Peyer's patch (tissue), 4 donors: ENCODE data around the gene KCNC3. TPM values are rescaled to one million over a fixed set of nuclear protein-coding genes. Genes with fewer than 3 reads are reported as not detected.

Experiments used
- DNase-seq, 3 donors: peaks; one replicate each; pipeline ENCODE4 v3.0.0-alpha.2; 2017 to 2019
- H3K27ac ChIP-seq, 4 donors: fragments of 200-600 bp; sonication (generic); one replicate each; pipeline ENCODE4 v1.5.1; 2016 to 2019
- H3K27me3 ChIP-seq, 2 donors: fragments of 200-600 bp; sonication (generic); one replicate each; pipeline ENCODE4 v1.5.1; 2019
- H3K36me3 ChIP-seq, 3 donors: fragments of 200-600 bp; sonication (generic); one replicate each; pipeline ENCODE4 v1.5.1; 2016 to 2019
- H3K4me1 ChIP-seq, 4 donors: fragments of 200-600 bp; sonication (generic); one replicate each; pipeline ENCODE4 v1.5.1; 2016 to 2019
- H3K4me3 ChIP-seq, 4 donors: fragments of 200-600 bp; sonication (generic); 1 replicate in 3 of 4; 2 replicates in 1 of 4; pipeline ENCODE4 v1.5.1; 2016 to 2019; ENCODE audit warnings: mild to moderate bottlenecking in 1 of 4
- H3K9me3 ChIP-seq, 4 donors: fragments of 200-600 bp; sonication (generic); one replicate each; pipeline ENCODE4 v1.5.1; 2016 to 2019; ENCODE audit warnings: mild to moderate bottlenecking in 1 of 4
- POLR2A ChIP-seq, 2 donors: fragments of 450-650 bp; IDR thresholded peaks; one replicate each; pipeline ENCODE4 v1.5.1; 2017; ENCODE audit warnings: antibody characterized with exemption in 2 of 2, mild to moderate bottlenecking in 2 of 2, moderate library complexity in 2 of 2
- total RNA-seq, 4 donors: library from RNA; depleted of rRNA; stranded (reverse); fragments of >200 nt; gene quantifications; one replicate each; pipeline ENCODE4 v1.1.0, GENCODE V29; 2016
- TF ChIP-seq, protein P1 (sequence below), 6 experiments: fragments of 450-650 bp in 4 of 6; fragments of 200-600 bp in 2 of 6; sonication (generic) in 1 of 6; IDR thresholded peaks; one replicate each; pipeline ENCODE4 v1.5.1; 2017 to 2019; ENCODE audit warnings: antibody characterized with exemption in 6 of 6, mild to moderate bottlenecking in 3 of 6, moderate library complexity in 1 of 6

The KCNC3 gene
- total RNA-seq, 4 donors from 2014 or later: 0.18 to 3.3 (median 1.1) TPM

DNA sequence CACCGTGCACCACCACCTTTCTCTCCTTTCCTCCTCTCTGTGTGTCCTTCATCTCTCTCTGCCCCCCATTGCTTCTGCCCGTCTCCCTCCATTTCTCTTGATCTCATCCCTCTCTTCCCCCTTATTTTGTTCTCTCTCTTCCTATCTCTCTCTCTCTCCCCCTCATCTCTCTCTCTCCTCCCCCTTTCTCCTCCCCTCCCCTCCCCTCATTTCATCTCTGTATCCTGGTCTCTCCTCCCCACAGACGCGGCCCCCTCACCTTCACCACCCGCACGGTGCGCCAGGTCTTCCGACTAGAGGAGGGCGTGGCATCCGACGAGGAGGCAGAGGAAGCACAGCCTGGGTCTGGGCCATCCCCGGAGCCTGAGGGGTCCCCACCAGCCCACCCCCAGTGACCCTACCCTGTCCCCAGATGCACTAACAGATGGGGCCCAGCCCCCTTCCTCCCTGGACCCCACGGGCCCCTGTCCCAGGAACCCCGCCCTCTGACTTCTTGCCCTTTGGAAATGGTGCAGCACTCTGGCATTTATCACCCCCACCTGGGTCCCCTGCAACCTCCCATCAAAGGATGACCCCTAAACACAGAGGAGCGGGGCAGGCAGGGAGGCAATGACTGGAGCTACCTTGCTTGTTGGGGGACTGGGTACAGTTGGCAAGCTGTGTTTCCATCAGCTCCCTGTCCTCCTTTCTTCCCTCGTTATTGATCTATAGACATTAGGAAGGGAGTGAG lies 19.6 kb downstream of the KCNC3 start:
- Histone ChIP-seq H3K27ac (no peak overlapping the region), H3K27me3 (no peaks in the 10 kb centered on the region), H3K4me3 (no peak overlapping the region), H3K36me3 (peaks cover 0 to 42% (median 0%) of the 10 kb centered on the region in 3 donors), H3K4me1 (no peaks in the 10 kb centered on the region), H3K9me3 (peaks cover 0 to 4% (median 0%) of the 10 kb centered on the region in 4 donors)
- no peak for TF ChIP-seq POLR2A (IDR thresholded peaks at IDR 0.05)
- TF ChIP-seq, protein P1, sequence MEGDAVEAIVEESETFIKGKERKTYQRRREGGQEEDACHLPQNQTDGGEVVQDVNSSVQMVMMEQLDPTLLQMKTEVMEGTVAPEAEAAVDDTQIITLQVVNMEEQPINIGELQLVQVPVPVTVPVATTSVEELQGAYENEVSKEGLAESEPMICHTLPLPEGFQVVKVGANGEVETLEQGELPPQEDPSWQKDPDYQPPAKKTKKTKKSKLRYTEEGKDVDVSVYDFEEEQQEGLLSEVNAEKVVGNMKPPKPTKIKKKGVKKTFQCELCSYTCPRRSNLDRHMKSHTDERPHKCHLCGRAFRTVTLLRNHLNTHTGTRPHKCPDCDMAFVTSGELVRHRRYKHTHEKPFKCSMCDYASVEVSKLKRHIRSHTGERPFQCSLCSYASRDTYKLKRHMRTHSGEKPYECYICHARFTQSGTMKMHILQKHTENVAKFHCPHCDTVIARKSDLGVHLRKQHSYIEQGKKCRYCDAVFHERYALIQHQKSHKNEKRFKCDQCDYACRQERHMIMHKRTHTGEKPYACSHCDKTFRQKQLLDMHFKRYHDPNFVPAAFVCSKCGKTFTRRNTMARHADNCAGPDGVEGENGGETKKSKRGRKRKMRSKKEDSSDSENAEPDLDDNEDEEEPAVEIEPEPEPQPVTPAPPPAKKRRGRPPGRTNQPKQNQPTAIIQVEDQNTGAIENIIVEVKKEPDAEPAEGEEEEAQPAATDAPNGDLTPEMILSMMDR (IDR thresholded peaks at IDR 0.05): no peak
- no peak for DNase-seq

DNA sequence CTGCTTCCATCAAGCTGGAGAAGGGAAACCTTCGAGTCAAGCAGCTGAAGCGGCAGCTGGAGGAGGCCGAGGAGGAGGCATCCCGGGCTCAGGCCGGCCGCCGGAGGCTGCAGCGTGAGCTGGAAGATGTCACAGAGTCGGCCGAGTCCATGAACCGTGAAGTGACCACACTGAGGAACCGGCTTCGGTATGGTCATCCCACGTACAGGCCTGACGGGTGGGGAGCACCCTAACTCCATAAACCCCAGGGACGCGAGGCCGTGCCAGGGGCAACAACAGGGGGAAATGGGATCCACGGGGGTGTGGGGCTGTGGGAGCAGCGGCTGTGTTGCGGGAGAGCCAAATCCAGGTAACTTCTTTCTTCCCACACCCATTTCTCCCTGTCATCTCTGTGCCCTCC lies 20.2 kb downstream of the KCNC3 start:
- Histone ChIP-seq H3K4me3 (no peak overlapping the region), H3K27ac (no peak overlapping the region), H3K27me3 (no peaks in the 10 kb centered on the region), H3K36me3 (peaks cover 0 to 47% (median 0%) of the 10 kb centered on the region in 3 donors), H3K4me1 (no peaks in the 10 kb centered on the region), H3K9me3 (peaks cover 0 to under 1% (median 0%) of the 10 kb centered on the region in 4 donors)
- TF ChIP-seq POLR2A (IDR thresholded peaks at IDR 0.05): no peak
- TF ChIP-seq, protein P1 (IDR thresholded peaks at IDR 0.05): no peak
- no peak for DNase-seq

DNA sequence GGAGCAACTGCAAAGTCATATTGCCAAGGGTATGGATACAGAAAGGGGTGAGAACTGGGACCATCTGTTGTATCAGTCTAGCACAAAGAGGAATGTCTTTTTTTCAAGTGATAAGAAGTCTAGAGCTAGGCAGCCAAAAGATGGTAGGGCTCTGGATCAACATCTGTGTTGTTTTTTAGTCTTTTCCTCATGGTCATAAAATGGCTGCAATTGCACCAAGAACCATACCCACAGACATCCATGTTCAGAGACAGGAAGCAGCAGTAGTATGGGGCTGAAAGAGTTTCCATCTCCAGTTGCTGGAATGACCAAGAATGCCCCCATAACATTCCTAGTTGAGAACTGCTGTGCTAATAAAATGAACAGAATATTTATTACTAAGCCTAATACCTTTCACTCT lies 25.6 kb downstream of the KCNC3 start:
- Histone ChIP-seq H3K4me1 (no peaks in the 10 kb centered on the region), H3K27ac (no peak overlapping the region), H3K27me3 (no peaks in the 10 kb centered on the region), H3K9me3 (no peaks in the 10 kb centered on the region), H3K36me3 (peaks cover 0 to 59% (median 0%) of the 10 kb centered on the region in 3 donors), H3K4me3 (no peak overlapping the region)
- TF ChIP-seq POLR2A (IDR thresholded peaks at IDR 0.05): no peak
- TF ChIP-seq, protein P1 (IDR thresholded peaks at IDR 0.05): no peak
- DNase-seq: no peak

GRCh38 chr19:50301607-50301971 lies 27.6 kb downstream of the KCNC3 start:
- no peak for TF ChIP-seq POLR2A (IDR thresholded peaks at IDR 0.05)
- TF ChIP-seq, protein P1 (IDR thresholded peaks at IDR 0.05): no peak
- Histone ChIP-seq H3K27me3 (no peaks in the 10 kb centered on the region), H3K4me3 (no peak overlapping the region), H3K36me3 (peaks cover 0 to 57% (median 0%) of the 10 kb centered on the region in 3 donors), H3K27ac (no peak overlapping the region), H3K4me1 (no peaks in the 10 kb centered on the region), H3K9me3 (no peaks in the 10 kb centered on the region)
- DNase-seq: no peak

DNA sequence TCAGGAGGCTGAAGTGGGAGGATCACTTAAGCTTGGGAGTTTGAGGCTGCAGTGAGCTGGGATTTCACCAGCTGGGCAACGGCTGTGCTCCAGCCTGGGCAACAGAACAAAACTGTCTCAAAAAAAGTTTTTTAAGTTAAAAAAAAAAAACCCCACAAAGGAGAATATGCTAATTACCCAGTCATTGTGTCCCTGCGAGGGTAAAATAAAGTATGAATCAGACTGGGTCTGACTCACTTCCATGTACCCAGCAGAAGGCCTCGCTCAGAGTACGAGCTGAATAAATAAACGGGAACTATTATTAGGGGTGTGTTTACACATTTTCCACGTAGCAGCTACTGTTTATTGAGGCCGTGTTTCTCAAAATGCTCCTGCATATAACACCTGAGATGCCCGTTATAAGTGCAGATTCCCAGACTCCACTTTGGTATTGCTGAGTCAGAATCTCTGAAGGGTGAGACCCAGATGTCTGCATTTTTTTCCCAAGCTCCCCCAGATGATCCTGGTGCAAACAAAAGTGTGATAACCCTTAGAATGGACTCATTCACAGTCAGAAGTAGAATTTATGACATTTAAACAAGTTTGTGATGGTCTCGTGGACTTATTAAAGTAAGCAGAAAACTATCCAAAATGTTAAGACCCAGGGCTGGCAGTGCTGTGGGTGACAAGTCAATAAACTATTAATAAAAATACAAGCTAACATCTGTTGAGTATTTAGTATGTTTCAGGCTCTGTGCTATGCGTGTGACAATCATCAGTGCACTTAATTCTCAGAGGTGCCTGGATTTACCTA lies 28.2 kb downstream of the KCNC3 start:
- Histone ChIP-seq H3K27me3 (no peaks in the 10 kb centered on the region), H3K9me3 (no peaks in the 10 kb centered on the region), H3K4me3 (no peak overlapping the region), H3K4me1 (no peaks in the 10 kb centered on the region), H3K36me3 (peaks cover 0 to 57% (median 0%) of the 10 kb centered on the region in 3 donors), H3K27ac (no peak overlapping the region)
- TF ChIP-seq POLR2A (IDR thresholded peaks at IDR 0.05): no peak
- TF ChIP-seq, protein P1 (IDR thresholded peaks at IDR 0.05): no peak
- DNase-seq: no peak
